Calu3 (cell line): ENCODE results near the gene SCN9A. TPM values are rescaled to one million over a fixed set of nuclear protein-coding genes. Genes with fewer than 3 reads are reported as not detected.

ENCODE experiments used
- BruUV-seq: library from RNA; stranded (reverse); fragments of 400-500 nt; replicated peaks from 2 replicates; lab custom pipeline; 2021; lab: Mats Ljungman, UMichigan
- CTCF ChIA-PET: fragments of 300-600 bp; sonication (Branson Sonifier 250); formaldehyde crosslinking; loops from one replicate; lab custom pipeline; 2022; ENCODE audit warnings: antibody characterized with exemption; lab: Charles Lee
- DNase-seq: peaks from one replicate; pipeline ENCODE4 v3.0.0; 2022
- H3K27ac Mint-ChIP-seq: one replicate; pipeline ENCODE4 v1.8.0; 2022; ENCODE audit warnings: mixed read lengths; ENCODE audit not compliant: unreplicated experiment
- H3K27me3 Mint-ChIP-seq: one replicate; pipeline ENCODE4 v1.8.0; 2022; ENCODE audit warnings: mixed read lengths; ENCODE audit not compliant: unreplicated experiment
- H3K36me3 Mint-ChIP-seq: one replicate; pipeline ENCODE4 v1.8.0; 2022; ENCODE audit warnings: mild to moderate bottlenecking, moderate library complexity, mixed read lengths; ENCODE audit not compliant: insufficient read depth, unreplicated experiment
- H3K4me1 Mint-ChIP-seq: one replicate; pipeline ENCODE4 v1.8.0; 2022; ENCODE audit warnings: mild to moderate bottlenecking, low read depth, mixed read lengths; ENCODE audit not compliant: unreplicated experiment
- H3K4me3 Mint-ChIP-seq: one replicate; pipeline ENCODE4 v1.8.0; 2022; ENCODE audit warnings: mild to moderate bottlenecking, low read depth, moderate library complexity, mixed read lengths; ENCODE audit not compliant: unreplicated experiment
- H3K9me3 Mint-ChIP-seq: one replicate; pipeline ENCODE4 v1.8.0; 2022; ENCODE audit warnings: low read depth, mixed read lengths; ENCODE audit not compliant: unreplicated experiment
- CTCF ChIP-seq: fragments of 200-600 bp; IDR thresholded peaks from one replicate; pipeline ENCODE4 v1.8.0; 2022; ENCODE audit warnings: antibody characterized with exemption; ENCODE audit not compliant: unreplicated experiment
- intact Hi-C: fragments of 100-400 bp; cut with micrococcal nuclease; formaldehyde crosslinking; loops from one replicate; pipeline ENCODE4 v1.10.0; 2022; ENCODE audit not compliant: unreplicated experiment
- total RNA-seq: library from RNA; stranded (reverse); gene quantifications from 2 replicates; pipeline ENCODE4 v1.2.3, GENCODE V29; 2022

SCN9A gene
- total RNA-seq, 1 experiment from 2014 or later: 8.5 TPM

GRCh38 chr2:166406374-166406773, 30.6 kb upstream of the SCN9A start:
- no peak for DNase-seq
- no peaks in the 10 kb centered on the region for H3K36me3 Mint-ChIP-seq
- no peak overlapping the region for H3K27ac Mint-ChIP-seq
- no peaks in the 10 kb centered on the region for H3K27me3 Mint-ChIP-seq
- CTCF ChIA-PET: no interaction called here
- no peak overlapping the region for H3K4me3 Mint-ChIP-seq
- peaks cover 8% of the 10 kb centered on the region for H3K4me1 Mint-ChIP-seq
- TF ChIP-seq CTCF: no peak
- H3K9me3 Mint-ChIP-seq: no peaks in the 10 kb centered on the region
- intact Hi-C loops: no loop called here
- BruUV-seq: no TSS peak

DNA sequence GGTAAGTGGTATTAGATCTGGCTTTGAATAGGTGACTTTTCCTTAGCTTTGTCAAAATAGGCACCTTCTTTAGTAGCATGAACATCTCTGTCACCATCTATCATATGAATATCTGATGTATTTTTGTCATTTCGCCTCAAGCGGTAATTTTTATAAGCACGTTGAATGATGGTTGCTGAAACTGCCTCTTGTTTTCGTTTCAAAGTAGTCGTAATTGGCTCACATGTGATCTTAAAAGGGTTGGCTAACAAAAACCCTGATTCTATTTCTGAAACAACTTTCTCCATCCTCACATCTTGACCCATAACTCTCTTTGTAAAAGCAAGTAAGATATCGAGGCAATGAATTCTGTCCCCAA, 29.8 kb upstream of the SCN9A start:
- peaks cover 8% of the 10 kb centered on the region for H3K4me1 Mint-ChIP-seq
- H3K4me3 Mint-ChIP-seq: no peak overlapping the region
- H3K9me3 Mint-ChIP-seq: no peaks in the 10 kb centered on the region
- no peaks in the 10 kb centered on the region for H3K36me3 Mint-ChIP-seq
- no peak overlapping the region for H3K27ac Mint-ChIP-seq
- CTCF ChIA-PET: no interaction called here
- no peaks in the 10 kb centered on the region for H3K27me3 Mint-ChIP-seq
- BruUV-seq: no TSS peak
- no peak for TF ChIP-seq CTCF
- intact Hi-C loops: no loop called here
- DNase-seq: no peak

- H3K4me3 Mint-ChIP-seq: no peak overlapping the region
- no peaks in the 10 kb centered on the region for H3K27me3 Mint-ChIP-seq
- CTCF ChIA-PET: no interaction called here
- no TSS peak for BruUV-seq
- DNase-seq: no peak
- TF ChIP-seq CTCF: no peak
- H3K36me3 Mint-ChIP-seq: no peaks in the 10 kb centered on the region
- peaks cover 8% of the 10 kb centered on the region for H3K4me1 Mint-ChIP-seq
- H3K9me3 Mint-ChIP-seq: no peaks in the 10 kb centered on the region
- intact Hi-C loops: no loop called here
- no peak overlapping the region for H3K27ac Mint-ChIP-seq
Observed at GRCh38 chr2:166404831-166405568, 29.3 kb upstream of the SCN9A start.

- CTCF ChIA-PET: interaction anchor here (0.6 kb wide), 1 partner anchor 34 kb away, joined by 4 read pairs; no protein-coding TSS in a partner anchor
- H3K27ac Mint-ChIP-seq: no peak overlapping the region
- no TSS peak for BruUV-seq
Observed at GRCh38 chr2:166394245-166394644, 18.5 kb upstream of the SCN9A start.

More at GRCh38 chr2:166394245-166394644, 18.5 kb upstream of the SCN9A start:
- Mint-ChIP-seq H3K36me3 (no peaks in the 10 kb centered on the region), H3K27me3 (no peaks in the 10 kb centered on the region), H3K4me1 (no peaks in the 10 kb centered on the region), H3K9me3 (no peaks in the 10 kb centered on the region), H3K4me3 (no peak overlapping the region)
- no peak for DNase-seq
- intact Hi-C loops: no loop called here
- TF ChIP-seq CTCF: no peak
